Testis (tissue), 3 donors: ENCODE data around the gene SUSD6. TPM values are rescaled to one million over a fixed set of nuclear protein-coding genes. Genes with fewer than 3 reads are reported as not detected.

Experiments used
- DNase-seq: peaks from one replicate; pipeline ENCODE4 v3.0.0-alpha.2; 2019
- H3K27ac ChIP-seq, 2 donors: fragments of 200-600 bp; sonication (generic); one replicate each; pipeline ENCODE4 v1.5.1; 2019
- H3K27me3 ChIP-seq: fragments of 200-600 bp; sonication (generic); one replicate; pipeline ENCODE4 v1.5.1; 2019
- H3K36me3 ChIP-seq: fragments of 200-600 bp; sonication (generic); one replicate; pipeline ENCODE4 v1.5.1; 2017; ENCODE audit warnings: low read depth; ENCODE audit errors: missing control alignments
- H3K4me1 ChIP-seq: fragments of 200-600 bp; sonication (generic); one replicate; pipeline ENCODE4 v1.5.1; 2019
- H3K4me3 ChIP-seq, 2 donors: fragments of 200-600 bp; sonication (generic); one replicate each; pipeline ENCODE4 v1.5.1; 2017 to 2019
- H3K9me3 ChIP-seq: fragments of 200-600 bp; sonication (generic); one replicate; pipeline ENCODE4 v1.5.1; 2017
- POLR2A ChIP-seq: fragments of 450-650 bp; IDR thresholded peaks from one replicate; pipeline ENCODE4 v1.6.1; 2017; ENCODE audit warnings: antibody characterized with exemption, mild to moderate bottlenecking, moderate library complexity
- WGBS, 2 donors: methylation state at CpG; one replicate each; pipeline ENCODE4 v1.1.5; 2018; 5-methylcytosine and 5-hydroxymethylcytosine counted together
- intact Hi-C: fragments of 100-400 bp; cut with DNase I; formaldehyde crosslinking; loops from one replicate; pipeline ENCODE4 v1.15.1; 2023; ENCODE audit warnings: low total_unique reads
- polyA plus RNA-seq: library from polyadenylated mRNA; stranded (reverse); fragments of 350-450 nt; fragmentation: Illumina TruSeq; extraction: RNeasy Lipid Tissue Mini Kit (QIAGEN cat#74804); gene quantifications from one replicate; pipeline ENCODE4 v1.2.3, GENCODE V29; 2014; ENCODE audit warnings: low read depth, low replicate concordance; ENCODE audit not compliant: insufficient read depth
- total RNA-seq, 2 donors: library from RNA; depleted of rRNA; stranded (reverse); fragments of >200 nt; gene quantifications; one replicate each; pipeline ENCODE4 v1.2.3, GENCODE V29; 2016
- TF ChIP-seq, protein P1 (sequence below), 3 experiments: fragments of 450-650 bp in 2 of 3; fragments of 200-600 bp in 1 of 3; sonication (generic) in 1 of 3; IDR thresholded peaks; one replicate each; pipeline ENCODE4 v1.5.1; 2016 to 2019; ENCODE audit warnings: antibody characterized with exemption in 3 of 3, mild to moderate bottlenecking in 2 of 3, moderate library complexity in 1 of 3

The SUSD6 gene
- total and polyA plus RNA-seq, 3 donors from 2014 or later, result 27.7 to 39.5 (median 38.7) TPM

DNA sequence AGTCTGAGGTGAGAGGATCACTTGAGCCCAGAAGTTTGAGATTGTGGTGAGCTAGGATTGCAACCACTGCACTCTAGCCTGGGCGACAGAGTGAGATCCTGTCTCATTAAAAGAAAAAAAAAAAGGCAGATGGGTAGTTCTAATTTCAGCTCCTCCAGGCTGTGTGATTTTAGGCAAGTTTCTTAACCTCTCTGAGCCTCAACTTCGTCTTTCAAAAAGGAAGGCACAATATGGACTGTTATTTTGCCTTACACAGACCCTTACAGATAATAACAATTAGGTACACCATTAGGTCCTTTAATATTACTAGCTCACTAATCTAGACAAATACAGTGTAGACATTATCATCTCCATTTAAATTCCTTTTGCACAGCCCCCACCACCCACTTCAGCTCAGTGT, 31.9 kb upstream of the SUSD6 start:
- no peaks in the 10 kb centered on the region for H3K9me3 ChIP-seq
- intact Hi-C loops, result no loop called here
- no peak overlapping the region for H3K27ac ChIP-seq
- 90 to 92% methylated on average over 2 of the region's 2 CpGs for WGBS, 2 donors
- H3K27me3 ChIP-seq, result no peaks in the 10 kb centered on the region
- no peak for DNase-seq
- H3K4me3 ChIP-seq, result no peak overlapping the region
- no peaks in the 10 kb centered on the region for H3K4me1 ChIP-seq
- TF ChIP-seq POLR2A, result no peak
- TF ChIP-seq, protein P1, sequence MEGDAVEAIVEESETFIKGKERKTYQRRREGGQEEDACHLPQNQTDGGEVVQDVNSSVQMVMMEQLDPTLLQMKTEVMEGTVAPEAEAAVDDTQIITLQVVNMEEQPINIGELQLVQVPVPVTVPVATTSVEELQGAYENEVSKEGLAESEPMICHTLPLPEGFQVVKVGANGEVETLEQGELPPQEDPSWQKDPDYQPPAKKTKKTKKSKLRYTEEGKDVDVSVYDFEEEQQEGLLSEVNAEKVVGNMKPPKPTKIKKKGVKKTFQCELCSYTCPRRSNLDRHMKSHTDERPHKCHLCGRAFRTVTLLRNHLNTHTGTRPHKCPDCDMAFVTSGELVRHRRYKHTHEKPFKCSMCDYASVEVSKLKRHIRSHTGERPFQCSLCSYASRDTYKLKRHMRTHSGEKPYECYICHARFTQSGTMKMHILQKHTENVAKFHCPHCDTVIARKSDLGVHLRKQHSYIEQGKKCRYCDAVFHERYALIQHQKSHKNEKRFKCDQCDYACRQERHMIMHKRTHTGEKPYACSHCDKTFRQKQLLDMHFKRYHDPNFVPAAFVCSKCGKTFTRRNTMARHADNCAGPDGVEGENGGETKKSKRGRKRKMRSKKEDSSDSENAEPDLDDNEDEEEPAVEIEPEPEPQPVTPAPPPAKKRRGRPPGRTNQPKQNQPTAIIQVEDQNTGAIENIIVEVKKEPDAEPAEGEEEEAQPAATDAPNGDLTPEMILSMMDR (IDR thresholded peaks at IDR 0.05), result no peak
- no peaks in the 10 kb centered on the region for H3K36me3 ChIP-seq

DNA sequence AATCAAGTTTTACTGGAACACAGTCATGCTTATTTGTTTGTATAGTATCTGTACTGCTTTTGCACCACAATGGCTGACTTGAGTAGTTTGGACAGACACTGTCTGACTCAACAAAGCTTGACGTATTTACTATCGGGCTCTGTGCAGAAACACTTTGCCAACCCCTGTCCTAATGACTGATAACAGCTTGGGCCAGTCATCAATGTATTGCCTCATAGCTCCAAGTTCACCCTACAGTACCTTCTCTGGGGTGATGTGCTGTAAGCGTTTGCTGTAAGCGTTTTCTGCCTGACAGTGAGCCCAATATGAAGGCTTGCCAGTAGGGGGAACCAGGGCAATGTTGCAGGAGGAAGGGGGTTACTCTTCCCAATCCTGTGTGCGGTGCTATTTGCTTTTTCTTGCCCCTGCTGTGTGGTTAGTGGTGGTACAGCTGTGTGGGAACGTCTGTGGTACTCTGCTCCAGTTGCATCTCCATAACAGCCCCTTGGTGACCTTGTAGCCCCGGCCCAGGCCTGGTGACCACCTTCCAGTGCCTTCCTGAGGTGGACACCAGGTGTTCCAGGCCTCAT, 31.3 kb upstream of the SUSD6 start:
- Histone ChIP-seq H3K4me3 (no peak overlapping the region), H3K9me3 (no peaks in the 10 kb centered on the region), H3K4me1 (no peaks in the 10 kb centered on the region), H3K27me3 (no peaks in the 10 kb centered on the region), H3K27ac (no peak overlapping the region), H3K36me3 (no peaks in the 10 kb centered on the region)
- DNase-seq, result no peak
- intact Hi-C loops, result no loop called here
- WGBS, 2 donors, result 66 to 71% methylated on average over 5 to 7 of the region's 7 CpGs
- no peak for TF ChIP-seq POLR2A
- TF ChIP-seq, protein P1 (IDR thresholded peaks at IDR 0.05), result peak in 1 of 3 experiments; percentile 20

DNA sequence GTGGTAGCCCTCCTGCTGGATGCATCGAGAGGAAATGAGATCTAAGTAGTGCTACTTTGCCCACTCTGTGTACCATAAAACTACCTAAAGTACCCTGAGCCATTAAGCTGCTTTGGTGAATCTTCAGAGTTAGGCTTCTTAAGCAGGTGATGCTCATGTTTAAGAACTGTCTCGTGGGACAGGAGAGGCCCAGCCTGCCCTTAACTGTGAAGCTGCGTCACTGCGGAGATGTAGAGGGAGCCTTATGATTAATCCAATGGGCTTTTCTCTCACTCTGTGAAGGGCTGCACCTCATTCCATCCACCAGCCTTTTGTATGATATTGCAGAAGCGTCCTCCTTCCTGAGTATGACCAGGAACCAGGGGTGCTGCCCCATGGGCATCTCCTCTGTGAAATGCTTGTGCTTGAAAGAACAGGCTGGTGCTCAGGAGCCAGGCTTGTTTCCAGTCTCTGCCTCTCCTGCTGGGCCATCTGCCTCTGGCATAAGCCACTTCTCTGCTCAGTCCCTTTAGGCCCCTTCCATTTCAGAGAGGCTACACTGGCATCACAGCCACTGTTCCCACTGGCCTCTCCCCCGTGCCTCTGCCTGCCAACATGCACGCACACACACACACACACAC, 30.0 kb upstream of the SUSD6 start:
- DNase-seq, result no peak
- WGBS, 2 donors, result 85 to 87% methylated on average over 7 of the region's 7 CpGs
- TF ChIP-seq, protein P1 (IDR thresholded peaks at IDR 0.05), result no peak
- TF ChIP-seq POLR2A, result no peak
- H3K4me3 ChIP-seq, result no peak overlapping the region
- intact Hi-C loops, result no loop called here
- H3K4me1 ChIP-seq, result no peaks in the 10 kb centered on the region
- no peaks in the 10 kb centered on the region for H3K36me3 ChIP-seq
- H3K27me3 ChIP-seq, result no peaks in the 10 kb centered on the region
- H3K9me3 ChIP-seq, result no peaks in the 10 kb centered on the region
- H3K27ac ChIP-seq, result no peak overlapping the region

DNA sequence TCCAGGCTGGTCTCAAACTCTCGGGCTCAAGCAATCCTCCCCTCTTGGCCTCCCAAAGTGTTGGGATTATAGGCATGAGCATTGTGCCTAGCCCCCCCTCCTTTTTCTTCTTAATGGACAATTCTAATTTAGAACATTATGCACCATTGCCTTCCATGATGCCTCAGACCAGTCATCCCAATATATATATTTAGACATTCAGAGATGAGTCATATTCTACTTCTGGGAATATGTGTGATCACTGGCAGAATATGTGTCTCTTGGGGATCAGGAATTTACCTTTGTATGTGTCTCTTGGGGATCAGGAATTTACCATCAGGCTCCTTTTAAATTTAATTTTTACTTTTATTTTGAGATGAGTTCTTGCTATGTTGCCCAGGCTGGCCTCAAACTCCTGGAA, 29.2 kb upstream of the SUSD6 start:
- WGBS, 2 donors, result 79 to 100% methylated on average over 1 of the region's 1 CpG
- no peaks in the 10 kb centered on the region for H3K27me3 ChIP-seq
- H3K4me3 ChIP-seq, result no peak overlapping the region
- DNase-seq, result no peak
- no peak overlapping the region for H3K27ac ChIP-seq
- no peaks in the 10 kb centered on the region for H3K4me1 ChIP-seq
- intact Hi-C loops, result no loop called here
- TF ChIP-seq, protein P1 (IDR thresholded peaks at IDR 0.05), result no peak
- no peak for TF ChIP-seq POLR2A
- H3K36me3 ChIP-seq, result no peaks in the 10 kb centered on the region
- no peaks in the 10 kb centered on the region for H3K9me3 ChIP-seq

DNA sequence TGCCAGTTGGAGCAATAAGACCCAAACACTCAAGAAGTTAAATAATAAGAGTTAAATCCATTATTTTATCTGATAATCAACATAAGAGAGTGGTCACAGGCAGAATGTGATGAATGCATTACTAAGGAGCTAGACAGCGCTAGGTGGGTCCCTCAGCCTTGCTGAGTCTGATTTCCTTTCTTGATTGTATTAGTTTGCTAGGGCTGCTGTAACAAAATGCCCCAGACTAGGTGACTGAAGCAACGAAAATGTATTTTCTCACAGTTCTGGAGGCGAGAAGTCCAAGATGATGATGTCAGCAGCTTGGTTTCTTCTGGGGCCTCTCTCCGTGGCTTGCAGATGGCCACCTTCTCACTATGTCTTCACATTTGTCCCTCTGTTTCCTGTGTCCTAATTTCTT, 28.6 kb upstream of the SUSD6 start:
- 88 to 90% methylated on average over 4 of the region's 4 CpGs for WGBS, 2 donors
- H3K27ac ChIP-seq, result no peak overlapping the region
- no peaks in the 10 kb centered on the region for H3K4me1 ChIP-seq
- no peaks in the 10 kb centered on the region for H3K27me3 ChIP-seq
- H3K36me3 ChIP-seq, result no peaks in the 10 kb centered on the region
- intact Hi-C loops, result no loop called here
- H3K9me3 ChIP-seq, result no peaks in the 10 kb centered on the region
- DNase-seq, result no peak
- TF ChIP-seq, protein P1 (IDR thresholded peaks at IDR 0.05), result no peak
- no peak for TF ChIP-seq POLR2A
- no peak overlapping the region for H3K4me3 ChIP-seq
